Aorta (tissue), 5 donors: Measurements from ENCODE around the gene PQBP1. TPM values are rescaled to one million over a fixed set of nuclear protein-coding genes. Genes with fewer than 3 reads are reported as not detected.

ENCODE experiments used
- ATAC-seq: fragments of 200-7000 bp; cut with Tn5 transposase; one replicate; pipeline ENCODE4 v1.9.1; 2022; ENCODE audit warnings: moderate library complexity; ENCODE audit not compliant: low FRiP score
- DNase-seq, 2 donors: peaks; one replicate each; pipeline ENCODE4 v3.0.0-alpha.2; 2020
- H3K27ac ChIP-seq, 2 donors: one replicate each; pipeline ENCODE4 v1.5.1; 2013; ENCODE audit warnings: low read length in 2 of 2, mild to moderate bottlenecking in 2 of 2, moderate library complexity in 2 of 2, control low read depth in 1 of 2, inconsistent platforms in 1 of 2, low read depth in 1 of 2
- H3K27me3 ChIP-seq, 2 donors: one replicate each; pipeline ENCODE4 v1.6.1; 2013; ENCODE audit warnings: control low read depth in 1 of 2, low read length in 1 of 2, mild to moderate bottlenecking in 1 of 2, moderate library complexity in 1 of 2; ENCODE audit not compliant: insufficient read depth in 2 of 2, control insufficient read depth in 1 of 2
- H3K36me3 ChIP-seq, 2 donors: one replicate each; pipeline ENCODE4 v1.6.1; 2013; ENCODE audit warnings: control low read depth in 1 of 2, low read length in 1 of 2, mild to moderate bottlenecking in 1 of 2; ENCODE audit not compliant: insufficient read depth in 2 of 2, control insufficient read depth in 1 of 2
- H3K4me1 ChIP-seq, 2 donors: one replicate each; pipeline ENCODE4 v1.6.1; 2013; ENCODE audit warnings: low read length in 2 of 2, control low read depth in 1 of 2, mild to moderate bottlenecking in 1 of 2, moderate library complexity in 1 of 2; ENCODE audit not compliant: insufficient read depth in 2 of 2, control insufficient read depth in 1 of 2
- H3K4me3 ChIP-seq, 2 donors: one replicate each; pipeline ENCODE4 v1.5.1; 2013; ENCODE audit warnings: low read length in 2 of 2, control low read depth in 1 of 2, mild to moderate bottlenecking in 1 of 2
- H3K9me3 ChIP-seq: one replicate; pipeline ENCODE4 v1.6.1; 2013; ENCODE audit warnings: mild to moderate bottlenecking, low read length; ENCODE audit not compliant: control insufficient read depth
- WGBS, 2 donors: extraction: QIAGEN DNeasy Blood & Tissue Kit; methylation state at CpG; one replicate each; pipeline ENCODE4 v1.1.7; 2013; 5-methylcytosine and 5-hydroxymethylcytosine counted together
- intact Hi-C, 2 donors: fragments of 100-400 bp; cut with DNase I; formaldehyde crosslinking; loops; one replicate each; pipeline versions ENCODE4 v1.14.2 to v1.15.0; 2022
- polyA plus RNA-seq, 2 donors: library from polyadenylated mRNA; stranded (reverse); fragments of 200-250 nt; gene quantifications; one replicate each; pipeline ENCODE4 v1.2.3, GENCODE V29; 2013
- total RNA-seq, 2 donors: library from RNA; stranded (reverse); fragmentation: NEBNext Ultra II Directional; extraction: Animal tissue kit (Norgen Biotek cat#: 25700); gene quantifications; one replicate each; pipeline ENCODE4 v1.2.1, GENCODE V29; 2021
- donor health status: healthy with polysubstance abuse.
- donor health status: Bipolar disorder and iron deficiency.
- donor health status: DM: no; HTN: no; CAD: no.
- donor health status: DM: no; HTN: no; CAD: no.
- donor health status: DM: yes; HTN: yes; CAD: no.

PQBP1 gene
- total and polyA plus RNA-seq, 4 donors, result 48.8 to 112 (median 62.2) TPM

DNA sequence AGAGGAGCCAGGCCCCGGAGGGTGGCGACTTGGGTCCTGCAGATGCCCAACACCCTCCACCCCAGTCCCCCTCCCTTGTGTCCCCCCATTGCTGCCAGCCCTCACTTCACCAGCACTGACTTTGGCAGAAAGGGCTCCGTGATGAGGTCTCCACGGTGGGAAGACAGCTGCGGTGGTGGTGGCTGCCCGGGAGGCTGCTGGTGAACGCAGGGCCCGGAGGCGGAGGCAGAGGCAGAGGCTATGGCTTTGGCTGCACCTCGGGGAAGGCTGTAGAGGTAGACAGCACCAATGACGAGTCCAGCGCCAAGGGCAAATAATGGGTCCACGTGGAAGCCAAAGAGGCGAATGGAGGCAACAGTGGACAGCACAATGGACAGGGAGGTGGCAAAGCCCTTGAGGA, 6.9 kb downstream of the PQBP1 start:
- Histone ChIP-seq H3K4me1 (no peaks in the 10 kb centered on the region), H3K36me3 (peaks cover 0 to 3% of the 10 kb centered on the region in 2 donors), H3K9me3 (no peaks in the 10 kb centered on the region), H3K27ac (no peak overlapping the region), H3K27me3 (no peaks in the 10 kb centered on the region), H3K4me3 (no peak overlapping the region)
- DNase-seq, result peak in 1 of 2 donors; percentile 42
- ATAC-seq, result no peak
- 81 to 82% methylated on average over 14 of the region's 14 CpGs for WGBS, 2 donors
- intact Hi-C loops, result no loop called here

DNA sequence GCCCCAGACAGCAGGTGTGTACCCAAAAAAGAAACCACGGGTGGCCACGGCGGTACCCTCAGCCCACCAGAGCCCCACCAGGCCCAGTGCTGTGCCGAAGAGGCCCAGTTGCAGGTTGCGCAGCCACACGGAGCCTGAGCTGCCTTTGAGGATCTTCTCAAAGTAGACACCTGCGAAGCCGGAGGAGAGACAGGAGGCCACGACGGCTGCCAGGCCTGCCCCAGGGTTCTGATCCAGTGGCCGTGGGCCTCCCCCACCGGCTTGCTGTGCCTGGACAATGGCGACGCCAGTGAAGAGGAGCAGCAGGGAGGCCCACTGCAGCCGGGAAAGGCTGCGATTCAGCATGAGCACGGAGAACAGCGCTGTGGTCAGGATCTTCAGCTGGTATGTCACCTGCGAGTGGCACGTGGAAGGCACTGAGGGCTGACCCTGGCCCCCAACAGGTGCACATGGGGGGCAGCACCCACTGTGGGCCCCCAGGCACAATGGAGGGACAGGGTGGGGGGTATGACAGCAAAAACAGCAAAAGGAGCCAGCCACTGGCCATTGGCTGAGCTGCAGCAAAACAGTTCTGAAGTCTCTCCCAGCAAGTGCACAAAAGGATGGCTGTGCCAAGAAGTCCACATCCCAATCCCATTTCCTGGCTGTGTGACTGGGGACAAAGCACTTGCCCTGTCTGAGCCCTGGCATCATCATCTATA, 7.5 kb downstream of the PQBP1 start:
- peaks cover 0 to 3% of the 10 kb centered on the region in 2 donors for H3K36me3 ChIP-seq
- intact Hi-C loops, result no loop called here
- no peak for ATAC-seq
- H3K9me3 ChIP-seq, result no peaks in the 10 kb centered on the region
- H3K4me3 ChIP-seq, result no peak overlapping the region
- H3K27ac ChIP-seq, result no peak overlapping the region
- peak in 1 of 2 donors; percentile 33 for DNase-seq
- H3K4me1 ChIP-seq, result no peaks in the 10 kb centered on the region
- no peaks in the 10 kb centered on the region for H3K27me3 ChIP-seq
- 89% methylated on average over 20 of the region's 20 CpGs for whole genome bisulfite sequencing, 2 donors

DNA sequence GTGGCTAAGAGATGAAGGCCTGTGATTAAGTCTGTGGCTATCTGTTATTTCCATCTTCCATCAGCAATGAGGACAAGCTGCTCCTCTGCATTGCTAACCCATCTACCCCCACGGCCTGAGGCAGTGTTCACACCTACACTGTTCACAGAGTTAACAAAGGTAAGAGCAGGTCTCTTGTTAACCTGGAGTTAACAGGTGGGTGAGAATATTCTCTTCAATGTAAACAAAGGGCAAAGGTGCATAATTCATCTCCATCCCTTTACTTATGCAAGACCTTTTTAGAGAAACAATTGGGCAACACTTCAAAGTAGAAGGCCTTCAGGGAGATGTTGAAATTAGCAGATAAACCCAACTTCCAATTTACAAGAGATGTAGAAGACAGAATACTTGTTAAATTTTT, 10.9 kb downstream of the PQBP1 start:
- no peaks in the 10 kb centered on the region for H3K9me3 ChIP-seq
- H3K27ac ChIP-seq, result no peak overlapping the region
- H3K4me1 ChIP-seq, result no peaks in the 10 kb centered on the region
- H3K4me3 ChIP-seq, result no peak overlapping the region
- intact Hi-C loops, result no loop called here
- 47 to 54% methylated on average over 1 of the region's 1 CpG for WGBS, 2 donors
- H3K27me3 ChIP-seq, result no peaks in the 10 kb centered on the region
- ATAC-seq (no peak), DNase-seq (peak in 1 of 2 donors; percentile 3)
- peaks cover 0 to 3% of the 10 kb centered on the region in 2 donors for H3K36me3 ChIP-seq

DNA sequence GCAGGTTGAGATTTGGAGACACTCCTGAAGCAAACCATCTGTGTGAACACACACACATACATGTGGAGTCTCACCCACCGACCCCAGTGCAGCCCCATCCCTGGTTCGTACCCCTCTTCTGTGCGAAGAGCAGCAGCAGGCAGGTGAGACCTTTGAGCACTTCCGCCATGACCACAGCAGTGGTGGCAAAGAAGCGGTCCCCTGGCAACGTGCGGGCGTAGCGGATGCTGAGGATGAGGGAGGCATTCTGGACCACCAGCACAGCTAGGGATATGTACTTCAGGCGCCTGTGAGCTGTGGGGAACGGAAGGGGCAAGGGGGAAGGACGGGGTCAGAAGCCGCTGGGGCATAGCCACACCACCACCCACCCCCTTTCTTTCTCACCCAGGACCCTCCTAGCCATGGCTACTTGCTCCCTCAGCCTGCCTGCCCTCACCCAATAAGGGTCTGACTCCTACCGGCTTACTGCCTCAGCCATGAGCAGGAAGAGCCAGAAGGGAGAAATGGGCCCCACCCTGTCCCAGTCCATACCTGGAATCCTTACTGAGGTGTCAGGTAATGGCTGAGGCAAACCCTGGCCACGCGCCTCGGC, 12.1 kb downstream of the PQBP1 start:
- 89% methylated on average over 17 of the region's 17 CpGs for WGBS, 2 donors
- no peak overlapping the region for H3K4me3 ChIP-seq
- no peaks in the 10 kb centered on the region for H3K27me3 ChIP-seq
- no peak overlapping the region for H3K27ac ChIP-seq
- DNase-seq (peak in 1 of 2 donors; percentile 33), ATAC-seq (no peak)
- H3K9me3 ChIP-seq, result no peaks in the 10 kb centered on the region
- intact Hi-C loops, result no loop called here
- peaks cover 0 to 5% of the 10 kb centered on the region in 2 donors for H3K36me3 ChIP-seq
- no peaks in the 10 kb centered on the region for H3K4me1 ChIP-seq

DNA sequence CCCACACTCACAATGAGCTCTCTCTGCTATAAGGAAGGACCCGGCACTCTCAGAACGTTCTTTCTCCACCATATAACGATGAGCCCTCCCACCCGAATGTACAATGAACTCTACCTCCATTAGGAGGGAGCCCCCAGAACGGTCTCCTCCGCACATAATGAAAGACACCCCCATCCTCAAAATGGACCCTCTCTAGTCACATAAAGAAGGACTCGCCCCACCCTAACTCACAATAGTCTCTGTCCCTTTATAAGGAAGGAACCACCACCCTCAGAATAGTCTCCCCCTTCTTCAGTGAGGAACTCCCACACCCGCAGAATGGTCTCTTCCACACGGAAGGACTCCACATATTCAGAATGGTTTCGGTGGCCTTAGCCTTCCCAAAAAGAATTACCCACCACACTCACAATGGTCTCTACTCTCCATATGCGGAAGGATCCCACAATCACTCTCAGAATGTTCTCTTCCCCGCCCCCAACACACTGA, 13.2 kb downstream of the PQBP1 start:
- Histone ChIP-seq H3K4me3 (peak overlapping the region; percentile 43 to 73), H3K36me3 (peaks cover 0 to 2% of the 10 kb centered on the region in 2 donors), H3K9me3 (no peaks in the 10 kb centered on the region), H3K27me3 (no peaks in the 10 kb centered on the region), H3K27ac (no peak overlapping the region), H3K4me1 (no peaks in the 10 kb centered on the region)
- peak in 1 of 2 donors; percentile 7 for DNase-seq
- ATAC-seq, result no peak
- intact Hi-C loops, result no loop called here
- WGBS, 2 donors, result 0 to 21% methylated on average over 12 of the region's 12 CpGs

DNA sequence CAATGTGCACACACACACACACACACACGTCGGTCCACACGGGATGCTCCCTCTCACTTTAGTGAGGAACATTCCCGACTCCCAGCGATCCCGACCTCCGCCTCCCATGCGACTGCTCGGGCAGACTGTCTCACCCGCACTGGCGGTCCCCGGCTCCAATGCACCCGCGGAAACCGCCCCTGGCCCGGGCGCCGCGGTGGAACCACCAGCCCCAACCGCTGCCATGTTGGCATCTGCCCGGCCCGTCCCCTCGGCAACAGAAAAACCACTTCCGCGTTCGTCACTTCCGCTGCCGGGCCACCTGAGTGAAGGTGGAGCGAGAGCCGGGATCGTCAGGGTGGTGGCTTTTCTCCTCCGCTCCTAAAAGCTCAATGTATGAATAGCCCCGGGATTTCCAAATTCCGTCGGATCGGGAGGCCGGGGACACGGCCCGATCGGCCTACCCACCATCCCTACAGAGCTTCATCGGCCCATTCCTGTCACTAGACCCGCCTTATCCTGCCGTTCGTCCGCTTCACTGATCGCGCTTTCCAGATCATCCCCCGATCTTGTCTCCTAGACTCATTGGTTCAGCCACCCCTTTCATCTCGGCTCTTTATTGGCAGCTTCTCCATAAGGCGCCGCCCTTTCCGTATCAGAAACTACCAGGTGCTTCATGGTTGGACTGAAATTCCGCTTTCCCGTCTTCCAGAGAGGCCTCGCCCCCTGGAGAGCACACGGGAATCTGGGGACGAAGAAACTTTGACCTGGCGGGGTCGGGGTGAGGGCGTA, 13.9 kb downstream of the PQBP1 start, which contains the start of gene SLC35A2:
TSS of gene SLC35A2 (minus strand) at position 235 of the 771 bp plus-strand sequence. CDS start at position 225, 10 bp downstream.
- Histone ChIP-seq H3K4me3 (peak within 1 kb of the TSS; percentile 43 to 73), H3K9me3 (no peaks in the 10 kb centered on the region), H3K36me3 (peaks cover 0 to 2% of the 10 kb centered on the region in 2 donors), H3K27me3 (no peaks in the 10 kb centered on the region), H3K4me1 (no peaks in the 10 kb centered on the region), H3K27ac (peak within 1 kb of the TSS in 1 of 2 donors; percentile 56)
- WGBS, 2 donors, result 0 to 32% methylated on average over 60 of the region's 60 CpGs
- ATAC-seq (peak; percentile 86), DNase-seq (peak; percentile 86 to 93)
- intact Hi-C loops, result no loop called here

DNA sequence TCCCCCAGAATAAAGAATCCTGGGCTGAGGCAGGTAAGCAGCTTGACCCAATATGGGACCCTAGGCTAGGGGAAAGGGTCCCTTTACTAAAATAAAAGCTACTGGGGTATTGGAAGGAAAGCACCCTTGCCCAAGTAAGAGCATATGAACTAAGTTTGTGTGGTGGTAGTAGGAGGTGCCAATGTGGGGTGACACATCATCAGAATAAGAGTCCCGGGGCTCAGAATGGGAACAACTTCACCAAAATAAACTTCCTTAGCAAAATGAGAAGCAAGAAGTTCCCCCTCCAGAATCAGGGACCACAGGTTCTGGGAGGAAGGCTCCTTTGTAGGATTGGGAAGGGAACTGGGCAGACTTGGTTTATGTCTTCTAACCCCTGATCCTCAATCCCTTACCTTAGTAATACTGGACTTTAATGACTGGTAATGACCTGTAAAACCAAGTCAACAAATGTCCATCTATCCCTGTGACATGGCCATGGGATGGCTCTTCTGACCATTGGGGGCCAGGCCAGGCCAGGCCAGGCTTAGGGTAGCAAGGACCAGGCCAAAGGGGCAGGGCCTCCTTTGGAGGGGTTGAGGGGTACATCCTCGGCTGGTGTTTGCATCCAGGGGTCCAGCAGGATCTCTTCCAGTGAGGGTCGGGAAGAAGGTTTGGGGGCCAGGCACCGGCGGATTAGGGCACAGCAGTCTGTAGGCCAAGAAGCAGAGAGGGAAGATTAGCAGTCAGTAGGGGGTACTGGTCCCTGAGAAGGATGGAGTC, 16.1 kb downstream of the PQBP1 start:
- peaks cover 0 to 2% of the 10 kb centered on the region in 2 donors for H3K36me3 ChIP-seq
- no peaks in the 10 kb centered on the region for H3K27me3 ChIP-seq
- no peaks in the 10 kb centered on the region for H3K4me1 ChIP-seq
- H3K4me3 ChIP-seq, result no peak overlapping the region
- WGBS, 2 donors, result 78 to 80% methylated on average over 5 of the region's 5 CpGs
- H3K27ac ChIP-seq, result no peak overlapping the region
- ATAC-seq (no peak), DNase-seq (peak in 1 of 2 donors; percentile 40)
- no peaks in the 10 kb centered on the region for H3K9me3 ChIP-seq
- intact Hi-C loops, result no loop called here
